Epithelial cell of prostate (primary cell): Measurements from ENCODE around the gene GGTA1.
"Not testable (repeated sequence)": the region's sequence is repeated elsewhere in the genome, so short reads cannot be mapped to it uniquely, and the experiment has no call there.

Source experiments
- DNase-seq: peaks from one replicate; pipeline ENCODE4 v3.0.0-alpha.2; 2011; ENCODE audit warnings: low read depth, low spot score
- H3K27ac ChIP-seq: fragments of 450-650 bp; 2 replicates; pipeline ENCODE4 v1.5.1; 2017; ENCODE audit warnings: mild to moderate bottlenecking

The GGTA1 gene

DNA sequence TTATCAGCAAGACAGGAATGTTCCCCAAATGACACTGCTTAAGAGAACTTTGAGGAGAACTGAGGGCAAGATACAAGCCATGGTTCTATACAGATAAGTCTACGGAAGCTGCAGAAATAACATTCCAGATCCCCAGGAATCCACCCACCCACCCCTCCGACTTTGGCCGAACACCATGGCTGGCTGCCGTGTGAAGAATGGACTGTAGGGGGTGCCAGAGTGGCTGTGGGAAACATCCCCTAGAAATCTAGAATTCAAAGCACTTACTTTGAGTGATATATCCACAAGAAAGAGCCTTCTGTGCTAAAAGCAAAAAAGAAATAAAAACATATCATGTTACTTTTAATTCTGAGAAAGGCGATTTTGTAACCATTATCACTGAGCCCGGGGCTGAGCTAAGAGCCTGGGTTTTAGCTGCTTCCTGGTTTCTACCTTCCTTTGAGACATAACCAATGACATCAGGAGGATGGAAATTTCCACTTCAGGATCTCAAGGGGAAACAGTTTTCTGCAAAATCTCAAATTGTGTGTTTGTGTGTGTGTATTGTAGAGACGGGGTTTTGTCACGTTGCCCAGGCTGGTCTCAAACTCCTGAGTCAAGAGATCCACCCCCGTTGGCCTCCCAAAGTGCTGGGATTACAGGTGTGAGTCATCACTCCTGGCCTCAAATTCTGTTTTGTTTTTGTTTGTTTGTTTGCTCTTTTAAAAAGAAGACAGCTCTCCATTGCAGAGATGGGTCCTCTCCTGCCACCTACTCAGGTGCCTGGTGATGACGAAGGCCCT lies 36.4 kb downstream of the GGTA1 start:
- no peak overlapping the region for H3K27ac ChIP-seq
- DNase-seq, result no peak

DNA sequence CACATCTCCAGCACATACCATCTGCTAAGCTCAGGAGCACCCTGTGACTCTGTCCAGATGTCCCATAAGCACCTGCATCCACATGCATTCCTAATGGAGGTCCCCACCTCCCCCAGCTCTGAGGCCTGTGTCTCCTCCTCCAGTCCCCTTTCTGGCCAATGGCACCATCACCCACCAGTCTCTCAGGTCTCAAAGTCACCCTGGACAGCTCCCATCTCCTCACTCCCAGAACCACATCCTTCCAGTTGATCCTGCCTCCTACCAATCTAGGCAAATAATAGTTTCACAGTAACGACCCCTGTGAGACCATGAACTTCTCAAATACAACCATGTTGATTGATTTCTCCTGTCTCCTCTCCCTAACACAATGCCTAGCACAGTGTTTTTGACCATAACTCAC lies 40.1 kb downstream of the GGTA1 start:
- no peak for DNase-seq
- H3K27ac ChIP-seq, result no peak overlapping the region

DNA sequence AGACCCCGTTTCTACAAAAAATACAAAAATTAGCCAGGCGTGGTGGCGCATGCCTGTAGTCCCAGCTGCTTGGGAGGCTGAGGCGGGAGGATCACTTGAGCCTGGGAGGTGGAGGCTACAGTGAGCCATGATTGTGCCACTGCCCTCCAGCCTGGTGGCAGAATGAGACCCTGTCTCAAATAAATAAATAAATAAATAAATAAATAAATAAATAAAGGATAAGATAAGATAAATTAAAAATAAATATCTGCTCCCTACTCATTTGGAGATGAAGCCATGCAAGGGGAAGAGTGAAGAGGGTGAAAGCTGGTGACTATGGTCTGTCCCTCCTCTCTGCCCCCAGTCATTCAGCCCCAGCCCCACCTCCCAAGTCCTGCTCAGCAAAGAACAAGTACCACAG lies 41.2 kb downstream of the GGTA1 start:
- H3K27ac ChIP-seq, DNase-seq: not testable (repeated sequence)

DNA sequence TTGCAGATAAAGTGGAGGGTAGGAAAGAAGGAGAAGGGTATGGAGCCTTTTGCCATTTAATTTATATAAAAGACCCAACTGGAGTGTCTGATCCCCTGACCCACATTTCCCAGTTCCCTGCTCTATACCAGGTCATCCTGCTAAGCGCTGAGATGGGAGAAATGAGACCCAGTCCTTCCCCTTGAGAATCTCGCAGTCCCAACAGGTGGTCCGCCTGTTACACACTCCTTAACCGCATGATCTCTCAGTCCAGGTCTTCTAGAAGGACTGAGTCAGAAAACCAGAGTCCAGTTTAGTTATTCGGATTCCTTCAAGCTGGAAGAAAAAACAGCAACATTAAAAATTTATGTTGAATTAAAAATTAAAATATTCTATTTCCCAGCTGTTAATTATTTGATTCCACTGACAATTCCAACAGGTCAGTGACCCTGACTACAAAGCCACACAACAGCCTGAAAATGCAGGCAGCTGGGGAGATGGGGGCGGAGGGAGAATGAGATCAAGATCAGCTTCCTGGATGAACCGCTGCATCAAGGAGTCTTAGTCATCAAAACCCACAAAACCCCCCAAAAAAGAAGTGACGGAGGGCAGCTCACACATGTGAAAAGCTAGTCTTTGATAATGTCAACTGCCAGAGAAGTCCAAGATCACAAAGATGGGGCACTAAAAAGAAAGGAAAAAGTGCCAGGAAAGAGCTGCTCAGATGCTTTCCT lies 44.0 kb downstream of the GGTA1 start:
- DNase-seq, result no peak
- no peak overlapping the region for H3K27ac ChIP-seq

DNA sequence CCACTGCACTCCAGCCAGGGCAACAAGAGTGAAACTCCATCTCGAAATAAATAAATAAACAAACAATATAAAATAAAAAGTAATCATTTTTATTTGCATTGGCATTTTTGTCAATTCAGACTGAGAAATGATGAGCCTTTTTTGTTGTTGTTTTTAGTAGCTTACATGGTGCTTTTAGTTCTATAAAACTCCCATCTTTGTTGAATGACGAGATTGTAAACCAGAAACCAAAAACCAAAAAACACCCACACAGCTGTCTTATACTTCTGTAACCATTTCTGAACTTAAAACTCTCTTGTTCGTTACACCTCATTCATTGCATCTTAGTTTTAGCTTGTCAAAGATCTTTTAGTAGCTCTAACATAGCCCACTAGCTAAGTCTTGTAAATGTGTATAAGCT lies 44.7 kb downstream of the GGTA1 start:
- no peak overlapping the region for H3K27ac ChIP-seq
- no peak for DNase-seq

DNA sequence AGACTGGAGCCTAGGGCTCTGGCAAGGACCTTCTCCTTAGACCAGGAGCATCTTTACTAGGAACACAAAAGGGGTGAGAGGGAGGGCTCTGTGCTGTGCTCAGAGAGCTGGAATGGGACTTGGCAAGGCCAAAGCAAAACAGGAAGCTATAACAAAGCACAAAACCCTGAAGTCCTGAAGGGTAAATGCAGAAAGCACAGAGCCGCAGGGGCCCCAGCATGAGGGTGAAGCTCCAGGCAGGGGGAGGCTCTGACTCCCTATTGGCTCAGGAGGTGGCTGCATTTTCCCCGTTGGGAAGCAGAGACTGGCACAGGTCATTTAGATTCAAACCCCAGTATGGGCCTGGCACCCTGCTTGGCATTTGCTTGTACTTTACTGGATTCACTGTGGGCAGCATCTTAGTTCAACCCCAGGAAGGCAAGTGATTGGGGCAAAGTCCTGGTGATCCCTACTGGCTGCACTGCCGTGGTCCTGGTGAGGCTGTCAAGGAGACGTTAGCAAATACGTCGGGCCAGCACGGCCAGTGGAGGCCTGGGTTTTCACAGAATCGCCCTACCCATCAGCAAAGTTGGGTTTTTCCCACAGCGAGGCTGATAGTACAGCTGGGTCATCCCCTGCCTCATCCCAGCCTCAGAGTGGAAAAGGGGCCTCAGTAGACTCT lies 46.3 kb downstream of the GGTA1 start:
- no peak overlapping the region for H3K27ac ChIP-seq
- DNase-seq, result no peak

DNA sequence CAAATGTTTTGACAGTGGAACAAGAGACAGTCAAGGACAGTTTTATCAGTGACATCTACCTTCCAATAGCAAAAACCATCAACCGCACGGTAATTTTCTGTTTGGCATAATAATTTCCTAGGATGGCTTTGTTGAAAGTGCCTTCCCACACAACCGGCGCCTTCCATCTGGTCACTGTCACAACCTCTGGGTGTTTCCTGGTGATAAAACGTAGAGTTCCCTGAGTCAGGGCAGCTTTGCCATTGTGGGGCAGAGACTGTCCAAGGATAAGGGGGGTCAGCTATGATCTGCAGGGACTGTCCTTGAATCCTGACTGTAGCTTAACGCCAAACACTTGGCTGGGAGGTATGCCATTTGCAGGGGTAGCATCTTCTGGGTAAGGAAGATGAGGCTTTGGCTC lies 47.6 kb downstream of the GGTA1 start:
- no peak overlapping the region for H3K27ac ChIP-seq
- no peak for DNase-seq

DNA sequence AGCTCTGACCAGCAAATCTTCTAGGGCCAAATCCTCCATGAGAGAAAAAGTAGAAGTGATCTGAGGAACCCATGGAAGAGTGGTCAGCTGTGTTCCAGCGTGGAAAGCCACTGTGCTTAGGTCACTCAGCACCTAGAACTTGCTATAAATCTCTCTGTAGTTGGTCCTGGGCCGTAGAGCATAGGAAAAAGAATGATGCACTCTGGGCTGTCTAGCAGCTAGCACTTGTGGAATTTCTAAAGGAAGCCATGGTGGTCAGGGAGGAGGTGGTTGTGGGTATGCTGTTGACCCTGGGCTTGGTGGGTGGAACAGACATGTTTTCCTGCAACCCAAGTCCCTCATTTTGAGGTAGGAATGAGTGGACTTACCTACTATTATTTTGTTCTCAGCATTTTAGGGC lies 48.1 kb downstream of the GGTA1 start:
- DNase-seq, result no peak
- no peak overlapping the region for H3K27ac ChIP-seq

DNA sequence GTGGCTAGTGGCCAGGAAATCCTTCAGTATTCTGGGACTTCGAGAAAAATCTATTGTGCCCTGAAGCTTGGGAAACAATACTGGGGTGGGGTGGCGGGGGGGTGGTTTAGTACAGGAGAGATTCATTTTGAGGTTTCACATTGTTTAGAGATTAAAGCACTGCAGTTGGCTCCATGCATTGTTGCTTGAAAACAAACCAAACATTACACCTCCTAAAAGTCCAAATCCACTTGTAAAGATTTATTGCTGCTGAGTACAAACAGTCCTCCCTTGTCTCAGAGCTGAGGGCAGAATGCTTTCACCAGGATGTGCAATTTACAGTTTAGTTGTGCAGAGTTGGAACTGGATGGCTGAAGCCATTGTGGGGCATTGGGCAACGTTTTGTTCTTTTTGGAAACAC lies 49.4 kb downstream of the GGTA1 start:
- DNase-seq, result no peak
- no peak overlapping the region for H3K27ac ChIP-seq

DNA sequence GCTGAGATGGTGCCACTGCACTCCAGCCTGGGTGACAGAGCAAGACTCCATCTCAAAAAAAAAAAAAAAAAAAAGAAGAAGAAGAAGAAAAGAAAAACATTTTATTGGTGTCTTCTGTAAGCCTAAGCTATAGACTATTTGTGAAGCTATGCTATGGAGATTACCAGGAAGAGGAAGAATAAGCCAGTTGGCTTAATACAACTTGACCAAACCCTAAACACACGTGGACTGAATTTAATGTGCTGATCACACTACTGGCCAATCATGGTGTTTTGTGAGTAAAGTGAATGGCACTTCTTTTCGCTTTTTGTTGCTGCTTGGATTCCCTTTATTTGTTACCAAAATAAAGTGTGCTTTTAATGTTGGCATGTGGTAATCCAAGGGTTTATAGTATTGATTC lies 49.9 kb downstream of the GGTA1 start:
- no peak overlapping the region for H3K27ac ChIP-seq
- DNase-seq, result no peak

DNA sequence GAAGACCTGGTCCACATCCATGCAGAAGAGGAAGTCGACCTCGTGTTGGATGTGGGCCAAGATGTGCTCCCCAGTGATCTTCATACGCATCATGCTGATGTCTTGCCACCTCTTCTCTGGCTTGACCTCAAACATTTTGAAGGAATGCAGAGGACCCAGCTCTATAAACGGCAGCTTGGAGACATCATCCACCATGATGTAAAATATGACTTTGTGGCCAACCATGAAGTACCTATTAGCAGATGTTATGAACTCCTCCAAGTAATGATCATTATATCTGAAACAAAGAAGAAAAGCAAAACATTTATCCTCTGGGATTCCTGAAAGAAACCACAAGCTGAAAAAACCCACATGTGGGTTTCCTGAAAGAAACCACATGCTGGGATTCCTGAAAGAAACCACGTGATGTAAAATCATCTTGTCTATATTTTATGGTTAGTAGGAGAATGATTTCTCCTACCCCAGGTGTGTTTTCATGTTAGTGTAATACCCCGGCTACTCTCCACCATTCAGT lies 52.3 kb downstream of the GGTA1 start:
- DNase-seq, result no peak
- no peak overlapping the region for H3K27ac ChIP-seq

DNA sequence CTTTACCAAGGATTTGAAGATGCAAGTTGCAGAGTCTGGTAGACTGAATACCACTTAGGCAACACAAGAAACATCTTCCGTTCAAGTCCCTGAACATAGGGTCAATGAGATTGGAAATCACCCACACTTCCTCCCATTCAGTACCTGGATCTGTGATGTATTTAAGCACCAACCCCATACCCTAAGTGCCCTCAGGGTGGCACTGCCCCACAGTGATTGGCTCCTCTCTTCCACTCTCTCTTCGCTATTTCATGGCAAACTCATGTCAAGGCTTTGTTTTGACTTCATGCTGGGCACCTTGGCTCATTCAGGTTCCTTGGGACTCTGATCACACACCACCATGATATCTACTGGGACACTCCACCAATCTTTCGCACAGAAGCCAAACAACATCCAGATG lies 53.7 kb downstream of the GGTA1 start:
- DNase-seq, result no peak
- no peak overlapping the region for H3K27ac ChIP-seq

DNA sequence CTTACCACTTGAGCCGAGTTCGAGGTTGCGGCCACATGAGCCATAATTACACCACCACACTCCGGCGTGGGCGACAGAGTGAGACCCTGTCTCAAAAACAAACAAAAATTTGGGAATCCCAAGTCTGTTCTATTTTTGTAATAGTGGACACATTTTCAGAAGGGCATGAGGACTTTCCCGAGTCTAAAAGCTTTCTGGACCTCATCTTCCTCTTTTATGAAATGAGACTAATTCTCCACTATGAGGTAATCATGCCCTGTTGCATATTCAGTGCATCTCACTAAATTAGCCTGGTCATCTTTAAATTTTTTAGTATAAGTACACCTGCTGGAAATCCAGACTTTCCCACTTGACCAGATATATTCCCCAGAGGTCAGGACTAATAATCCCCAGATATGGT lies 55.7 kb downstream of the GGTA1 start:
- no peak for DNase-seq
- H3K27ac ChIP-seq, result no peak overlapping the region

DNA sequence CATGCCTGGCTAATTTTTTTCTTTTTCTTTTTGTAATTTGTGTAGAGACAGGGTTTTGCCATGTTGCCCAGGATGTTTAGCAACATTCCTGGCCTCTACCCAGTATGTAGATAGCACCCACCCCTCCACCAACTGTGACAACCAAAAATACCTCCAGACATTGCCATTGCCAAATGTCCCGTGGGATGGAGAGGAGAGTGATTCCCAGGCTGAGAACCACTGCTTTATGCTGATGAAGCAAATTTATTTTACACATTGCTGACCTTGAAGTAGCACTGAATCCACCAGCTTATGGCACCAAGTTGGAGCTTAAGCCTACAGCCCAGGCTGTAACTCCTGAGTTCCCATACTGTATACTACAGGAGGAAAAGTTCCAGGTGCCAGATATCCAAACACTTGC lies 58.5 kb downstream of the GGTA1 start:
- no peak for DNase-seq
- H3K27ac ChIP-seq, result no peak overlapping the region

DNA sequence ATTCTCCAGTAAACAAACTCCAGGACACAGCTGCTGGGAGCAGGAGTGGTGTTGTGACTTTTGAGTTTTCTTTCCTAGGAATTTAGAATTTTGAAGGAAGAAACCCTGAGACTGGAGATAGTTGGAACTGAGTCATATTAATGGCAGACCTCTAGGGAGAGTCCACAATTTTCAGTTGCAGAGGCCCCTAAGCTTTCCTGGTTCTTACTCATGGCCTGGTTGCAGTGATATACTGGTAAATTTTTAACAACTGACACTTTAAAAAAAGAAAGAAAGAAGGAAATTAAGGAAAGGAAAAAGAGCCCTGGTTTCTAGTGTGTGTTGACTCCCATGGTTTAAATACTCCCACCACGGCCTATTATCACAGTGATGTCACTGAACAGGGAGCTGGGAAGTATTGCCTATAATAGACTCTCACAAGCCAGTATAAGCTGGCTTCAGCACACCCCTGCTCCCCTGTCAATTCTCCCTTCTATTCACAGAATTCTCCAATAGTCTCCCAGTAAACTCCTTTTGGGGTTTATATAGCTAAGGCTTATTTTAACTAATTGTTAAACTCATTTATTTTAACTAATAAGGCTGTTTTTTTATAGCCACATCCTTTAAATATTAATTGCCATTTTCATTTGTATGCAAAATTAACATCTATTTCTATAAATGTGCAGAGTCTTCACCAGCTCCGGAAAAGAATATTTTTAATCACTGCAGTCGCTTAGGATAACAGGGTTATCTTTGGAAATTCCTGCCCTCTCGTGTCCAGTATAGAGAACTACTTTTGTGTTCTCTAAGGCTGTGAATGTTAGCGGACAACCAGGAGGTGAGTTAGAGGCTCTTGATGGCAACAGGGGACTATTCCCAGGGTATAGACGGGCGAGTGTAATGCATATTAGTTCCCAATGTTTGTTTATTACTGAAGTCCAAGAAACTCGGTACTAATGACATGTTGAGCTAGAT lies 59.7 kb downstream of the GGTA1 start:
- H3K27ac ChIP-seq, result no peak overlapping the region
- DNase-seq, result no peak

DNA sequence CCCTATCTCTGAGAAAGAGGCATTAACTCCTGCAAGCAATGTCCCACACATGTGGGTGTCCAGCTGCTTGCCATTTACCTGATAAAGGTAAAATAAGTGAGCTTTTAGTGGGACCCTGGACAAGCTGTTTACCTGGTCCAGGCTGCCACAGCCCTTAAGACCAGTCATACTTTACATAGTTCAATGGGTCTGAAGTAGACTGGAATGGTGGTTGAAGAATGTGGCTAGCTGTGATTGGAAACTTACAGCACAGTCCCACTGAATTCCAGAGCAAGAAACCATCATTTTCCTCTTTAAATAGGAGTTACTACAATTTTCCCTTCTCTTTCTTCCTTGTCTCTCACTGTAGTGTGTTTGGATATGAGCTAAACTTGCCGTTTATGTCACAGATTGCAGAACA lies 60.6 kb downstream of the GGTA1 start:
- no peak overlapping the region for H3K27ac ChIP-seq
- no peak for DNase-seq

DNA sequence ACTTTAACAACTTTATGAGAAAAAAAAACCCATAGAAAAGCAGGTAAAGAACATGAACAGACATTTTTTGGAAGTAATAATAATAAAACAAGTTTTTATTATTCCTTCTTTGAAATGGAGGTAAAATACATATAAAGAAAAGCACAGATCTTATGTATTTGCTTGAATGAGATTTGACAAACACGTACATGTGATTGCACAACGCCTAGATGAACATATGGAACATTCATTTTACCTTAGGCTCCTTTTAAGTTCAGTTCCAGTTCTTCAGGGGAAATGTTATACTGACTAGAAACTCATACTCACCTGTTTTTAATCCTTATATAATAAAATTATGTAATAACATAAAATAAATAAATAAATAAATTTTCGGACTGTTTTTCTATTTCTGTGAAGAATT lies 61.8 kb downstream of the GGTA1 start:
- no peak overlapping the region for H3K27ac ChIP-seq
- DNase-seq, result no peak

DNA sequence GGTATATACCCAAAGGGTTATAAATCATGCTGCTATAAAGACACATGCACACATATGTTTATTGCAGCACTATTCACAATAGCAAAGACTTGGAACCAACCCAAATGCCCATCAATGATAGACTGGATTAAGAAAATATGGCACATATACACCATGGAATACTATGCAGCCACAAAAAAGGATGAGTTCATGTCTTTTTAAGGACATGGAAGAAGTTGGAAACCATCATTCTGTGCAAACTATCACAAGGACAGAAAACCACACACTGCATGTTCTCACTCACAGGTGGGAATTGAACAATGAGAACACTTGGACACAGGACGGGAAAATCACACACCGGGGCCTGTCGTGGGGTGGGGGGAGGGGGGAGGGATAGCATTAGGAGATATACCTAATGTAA lies 62.6 kb downstream of the GGTA1 start:
- H3K27ac ChIP-seq, DNase-seq: not testable (repeated sequence)

DNA sequence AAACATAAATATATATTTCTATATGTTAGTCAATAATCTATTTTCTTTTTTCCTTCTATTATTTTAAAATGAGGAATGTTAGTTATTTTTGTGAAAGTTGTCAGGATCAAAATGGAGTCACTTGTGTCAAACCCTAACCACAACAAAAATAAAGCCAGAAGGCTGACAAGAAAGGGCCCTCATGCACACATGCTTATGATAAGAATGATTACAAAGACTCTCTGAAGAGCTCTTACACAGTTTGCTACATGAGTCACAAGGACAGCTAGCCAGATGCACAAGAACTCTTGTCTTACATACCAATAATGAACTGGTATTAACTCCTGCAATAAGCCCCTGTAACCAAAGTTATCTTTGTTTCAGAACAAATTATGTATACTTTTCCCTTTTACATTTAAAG lies 64.7 kb downstream of the GGTA1 start:
- DNase-seq, result no peak
- H3K27ac ChIP-seq, result no peak overlapping the region

DNA sequence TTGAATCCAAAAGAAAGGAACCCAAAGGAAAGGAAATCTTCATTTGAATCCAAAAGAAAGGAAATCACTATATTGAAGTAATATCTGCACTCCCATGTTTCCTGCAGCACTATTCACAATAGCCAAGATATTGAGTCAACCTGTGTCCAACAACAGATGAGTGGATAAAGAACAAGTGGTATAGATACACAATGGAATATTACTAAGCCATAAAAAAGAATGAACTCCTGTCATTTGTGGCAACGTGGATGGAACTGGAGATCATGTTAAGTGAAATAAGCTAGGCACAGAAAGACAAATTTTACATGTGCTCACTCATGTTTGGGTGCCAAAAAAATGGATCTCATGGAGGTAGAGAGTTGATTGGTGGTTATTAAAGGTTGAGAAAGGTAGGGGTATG lies 71.7 kb downstream of the GGTA1 start:
- no peak for DNase-seq
- no peak overlapping the region for H3K27ac ChIP-seq
